Kasumi-1 (cell line): Measurements from ENCODE around the gene OR13J1.

ENCODE experiments used
- DNase-seq, 2 experiments: peaks; one replicate each; lab custom pipeline; 2025; lab: John Stamatoyannopoulos, UW

Gene OR13J1

GRCh38 chr9:35832814-35833213, 37.4 kb downstream of the OR13J1 start:
- DNase-seq = no peak

DNA sequence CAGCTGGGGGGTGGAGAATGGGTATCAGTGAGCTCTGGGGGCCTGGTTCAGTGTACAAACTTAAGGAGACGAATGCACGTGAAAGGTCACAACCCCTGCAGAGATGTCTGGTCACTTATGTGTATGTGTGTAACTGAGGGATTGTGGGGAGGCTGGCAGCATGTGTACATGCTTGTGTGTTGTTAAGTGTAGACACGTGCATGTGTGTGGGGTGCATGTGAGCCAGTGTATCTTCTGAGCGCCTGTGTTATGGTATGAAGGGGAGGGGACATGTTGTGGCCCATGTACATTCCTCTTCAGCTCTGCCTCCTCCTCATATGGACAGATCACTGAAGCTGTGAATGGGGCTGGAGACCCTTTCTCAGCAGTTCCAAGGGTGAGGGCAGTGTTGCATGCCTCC, 39.2 kb downstream of the OR13J1 start:
- no peak for DNase-seq

GRCh38 chr9:35829764-35830096, 40.5 kb downstream of the OR13J1 start:
- no peak for DNase-seq

- DNase-seq = peak; percentile 75 to 80
These were observed 41.0 kb downstream of the OR13J1 start, which contains the start of gene TMEM8B for GRCh38 chr9:35829084-35829763. TMEM8B (plus strand) TSS chr9:35829228; CDS start chr9:35829448, 220 bp downstream.

DNA sequence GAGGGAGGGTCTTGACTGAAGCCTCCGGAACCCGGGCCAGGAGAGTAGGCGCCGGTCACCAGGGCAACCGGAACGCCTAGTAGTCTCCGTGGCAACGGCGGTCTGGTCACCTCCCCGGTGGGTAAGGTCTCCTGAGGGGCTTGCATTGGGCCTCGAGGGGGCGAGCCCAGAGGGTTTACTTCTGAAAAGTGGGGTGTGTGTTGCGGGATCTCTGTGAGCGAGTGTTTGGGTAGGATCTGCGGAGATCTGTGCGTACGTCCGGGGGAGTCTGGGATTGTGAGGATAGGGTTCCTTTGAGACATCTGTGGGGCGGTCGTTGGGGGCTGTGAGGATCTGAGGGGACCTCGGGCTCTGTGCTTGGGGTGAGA, 41.5 kb downstream of the OR13J1 start, which contains the start of gene FAM221B:
FAM221B (minus strand) TSS at position 17 of the 368 bp plus-strand sequence. CDS start 2,571 bp downstream, outside the sequence.
- no peak for DNase-seq

DNA sequence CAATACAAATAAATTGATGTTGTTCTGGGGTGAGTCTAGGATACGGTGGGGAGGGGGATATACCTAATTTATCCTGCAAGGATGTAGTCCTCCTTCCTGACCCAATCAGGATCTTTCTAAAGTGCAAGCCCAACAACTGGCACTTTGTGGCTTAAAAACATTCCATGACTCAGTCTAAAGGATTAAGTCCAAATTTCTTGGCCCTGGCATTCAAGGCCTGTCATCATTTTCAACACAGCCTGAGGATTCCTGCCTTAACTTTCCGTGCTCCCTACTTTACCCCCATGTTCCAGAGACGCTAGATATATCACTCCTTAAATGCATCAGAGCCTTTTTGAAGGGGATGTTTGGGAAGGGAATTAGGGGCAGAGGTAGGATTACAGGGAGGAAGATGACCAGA, 42.7 kb downstream of the OR13J1 start:
- no peak for DNase-seq

- DNase-seq = peak; percentile 81 to 83
These were observed 44.0 kb downstream of the OR13J1 start for GRCh38 chr9:35826071-35826701.

DNA sequence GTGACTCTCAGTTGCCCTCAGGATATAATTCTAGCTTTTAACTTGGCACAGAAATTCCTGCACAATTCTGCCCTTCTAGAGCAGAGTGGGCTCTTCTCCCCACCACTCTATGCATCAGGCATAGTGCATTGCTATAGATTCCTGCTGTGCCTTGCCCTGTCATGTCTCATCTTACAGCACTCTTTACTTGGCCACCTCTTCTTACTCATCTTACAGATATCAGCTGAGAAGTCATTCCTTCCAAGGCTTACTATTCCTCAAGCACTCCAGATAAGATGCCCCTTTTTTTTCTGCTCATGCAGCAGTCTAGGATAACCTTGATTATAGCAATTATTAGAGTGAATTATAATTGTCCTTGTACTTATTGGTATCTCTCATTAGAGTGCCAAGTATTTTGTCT, 47.3 kb downstream of the OR13J1 start:
- DNase-seq = no peak

DNA sequence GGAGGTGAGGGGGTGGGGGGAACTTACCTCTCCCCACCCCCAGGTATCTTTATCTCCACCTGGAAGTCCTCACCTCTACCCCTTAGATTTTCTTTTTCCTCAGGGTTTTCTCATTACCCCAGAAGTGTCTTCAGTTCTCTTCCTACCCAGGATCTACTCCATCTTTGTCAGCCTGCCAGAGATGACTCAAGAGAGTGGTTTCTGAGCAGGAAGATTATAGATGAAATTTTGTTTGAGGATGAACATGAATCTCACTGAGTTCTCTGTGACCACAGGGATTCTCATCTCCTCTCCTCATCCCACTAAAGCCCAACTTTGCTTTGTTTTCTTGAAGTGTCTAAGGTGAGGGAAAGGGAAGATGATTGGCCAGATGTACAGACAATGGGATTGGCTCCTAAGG, 50.1 kb downstream of the OR13J1 start:
- no peak for DNase-seq
